Activated B cell treated with CpG ODN at 0.5 μM for 24 hours (primary cell): ENCODE results near the gene SMARCA4. TPM values are rescaled to one million over a fixed set of nuclear protein-coding genes. Genes with fewer than 3 reads are reported as not detected.

Source experiments
- ATAC-seq: fragments of 200-7000 bp; cut with Tn5 transposase; one replicate; pipeline ENCODE4 v1.10.0; 2021; ENCODE audit warnings: low read depth, mild to moderate bottlenecking, moderate library complexity
- CTCF ChIA-PET: fragments of 350-600 bp; sonication (Branson Sonifier 250); formaldehyde crosslinking; loops from one replicate; lab custom pipeline; 2021; ENCODE audit warnings: antibody characterized with exemption; lab: Charles Lee
- POLR2A ChIA-PET: fragments of 350-600 bp; sonication (Branson Sonifier 250); formaldehyde crosslinking; loops from one replicate; lab custom pipeline; 2021; ENCODE audit warnings: antibody characterized with exemption; lab: Charles Lee
- DNase-seq: peaks from one replicate; pipeline ENCODE4 v3.0.0; 2022
- H3K27ac Mint-ChIP-seq: one replicate; pipeline ENCODE4 v1.8.0; 2020; ENCODE audit warnings: mixed read lengths
- H3K27me3 Mint-ChIP-seq: one replicate; pipeline ENCODE4 v1.8.0; 2021; ENCODE audit warnings: mixed read lengths
- H3K36me3 Mint-ChIP-seq: one replicate; pipeline ENCODE4 v1.8.0; 2021; ENCODE audit warnings: low read depth, mixed read lengths
- H3K4me1 Mint-ChIP-seq: one replicate; pipeline ENCODE4 v1.8.0; 2021; ENCODE audit warnings: mixed read lengths
- H3K4me3 Mint-ChIP-seq: one replicate; pipeline ENCODE4 v1.8.0; 2020; ENCODE audit warnings: mild to moderate bottlenecking, mixed read lengths
- H3K9me3 Mint-ChIP-seq: one replicate; pipeline ENCODE4 v1.8.0; 2020; ENCODE audit warnings: mixed read lengths
- intact Hi-C: fragments of 100-400 bp; cut with micrococcal nuclease; formaldehyde crosslinking; loops from one replicate; pipeline ENCODE4 v1.15.1; 2024
- total RNA-seq: library from RNA; stranded (reverse); gene quantifications from 2 replicates; pipeline ENCODE4 v1.2.3, GENCODE V29; 2022
- TF ChIP-seq, protein P1 (sequence below): fragments of 200-600 bp; IDR thresholded peaks from one replicate; pipeline ENCODE4 v1.8.0; 2022; ENCODE audit warnings: antibody characterized with exemption, mild to moderate bottlenecking

The SMARCA4 gene
- total RNA-seq, 1 donor from 2014 or later, result 93.6 TPM

DNA sequence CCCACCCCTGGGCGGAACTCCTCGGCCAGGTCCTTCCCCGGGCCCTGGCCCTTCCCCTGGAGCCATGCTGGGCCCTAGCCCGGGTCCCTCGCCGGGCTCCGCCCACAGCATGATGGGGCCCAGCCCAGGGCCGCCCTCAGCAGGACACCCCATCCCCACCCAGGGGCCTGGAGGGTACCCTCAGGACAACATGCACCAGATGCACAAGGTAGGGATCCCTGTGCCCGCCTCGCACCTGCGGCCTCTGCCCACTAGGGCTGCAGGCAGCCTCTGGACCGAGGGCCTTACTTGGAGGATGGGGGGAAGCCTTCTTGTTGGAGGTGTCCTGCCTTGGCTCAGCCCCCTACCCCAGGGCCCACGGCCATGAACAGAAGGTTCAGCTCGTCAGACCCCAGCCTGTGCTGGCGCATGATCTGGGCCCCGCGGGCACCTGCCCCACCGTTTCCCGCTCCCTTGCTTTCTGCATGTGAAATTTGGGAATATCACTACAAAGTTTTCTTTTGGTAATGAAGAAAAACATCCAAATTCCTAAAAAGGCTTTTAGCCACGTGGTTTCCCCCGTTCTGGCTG, 23.4 kb downstream of the SMARCA4 start:
- no peak overlapping the region for H3K27ac Mint-ChIP-seq
- TF ChIP-seq, protein P1, sequence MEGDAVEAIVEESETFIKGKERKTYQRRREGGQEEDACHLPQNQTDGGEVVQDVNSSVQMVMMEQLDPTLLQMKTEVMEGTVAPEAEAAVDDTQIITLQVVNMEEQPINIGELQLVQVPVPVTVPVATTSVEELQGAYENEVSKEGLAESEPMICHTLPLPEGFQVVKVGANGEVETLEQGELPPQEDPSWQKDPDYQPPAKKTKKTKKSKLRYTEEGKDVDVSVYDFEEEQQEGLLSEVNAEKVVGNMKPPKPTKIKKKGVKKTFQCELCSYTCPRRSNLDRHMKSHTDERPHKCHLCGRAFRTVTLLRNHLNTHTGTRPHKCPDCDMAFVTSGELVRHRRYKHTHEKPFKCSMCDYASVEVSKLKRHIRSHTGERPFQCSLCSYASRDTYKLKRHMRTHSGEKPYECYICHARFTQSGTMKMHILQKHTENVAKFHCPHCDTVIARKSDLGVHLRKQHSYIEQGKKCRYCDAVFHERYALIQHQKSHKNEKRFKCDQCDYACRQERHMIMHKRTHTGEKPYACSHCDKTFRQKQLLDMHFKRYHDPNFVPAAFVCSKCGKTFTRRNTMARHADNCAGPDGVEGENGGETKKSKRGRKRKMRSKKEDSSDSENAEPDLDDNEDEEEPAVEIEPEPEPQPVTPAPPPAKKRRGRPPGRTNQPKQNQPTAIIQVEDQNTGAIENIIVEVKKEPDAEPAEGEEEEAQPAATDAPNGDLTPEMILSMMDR, result no peak
- ATAC-seq (no peak), DNase-seq (no peak)
- H3K27me3 Mint-ChIP-seq, result no peaks in the 10 kb centered on the region
- H3K36me3 Mint-ChIP-seq, result peaks cover 50% of the 10 kb centered on the region
- intact Hi-C loops, result no loop called here
- no peak overlapping the region for H3K4me3 Mint-ChIP-seq
- POLR2A ChIA-PET, result no interaction called here
- peaks cover 14% of the 10 kb centered on the region for H3K4me1 Mint-ChIP-seq
- CTCF ChIA-PET, result no interaction called here
- H3K9me3 Mint-ChIP-seq, result no peaks in the 10 kb centered on the region

DNA sequence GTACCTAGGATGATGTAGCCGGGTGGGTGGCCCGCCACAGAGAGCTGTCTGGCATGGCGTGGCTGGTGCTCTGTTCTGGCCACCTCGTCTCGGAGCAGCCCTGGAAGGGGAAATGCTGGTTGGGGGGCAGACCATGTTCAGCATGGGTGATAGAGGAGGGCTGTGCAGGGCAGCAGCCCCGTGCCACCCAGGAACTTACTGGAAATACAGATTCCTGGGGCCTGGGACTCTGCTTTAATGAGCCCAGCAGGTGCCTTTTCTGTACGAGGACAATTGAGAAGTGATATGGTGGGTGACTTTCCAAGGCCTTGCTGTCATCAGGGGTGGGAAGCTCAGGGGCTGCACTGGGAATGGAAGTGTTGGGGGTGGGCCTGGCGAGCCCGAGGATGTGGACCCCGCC, 24.7 kb downstream of the SMARCA4 start:
- Mint-ChIP-seq H3K4me1 (peaks cover 5% of the 10 kb centered on the region), H3K36me3 (peaks cover 63% of the 10 kb centered on the region)
- intact Hi-C loops, result no loop called here

DNA sequence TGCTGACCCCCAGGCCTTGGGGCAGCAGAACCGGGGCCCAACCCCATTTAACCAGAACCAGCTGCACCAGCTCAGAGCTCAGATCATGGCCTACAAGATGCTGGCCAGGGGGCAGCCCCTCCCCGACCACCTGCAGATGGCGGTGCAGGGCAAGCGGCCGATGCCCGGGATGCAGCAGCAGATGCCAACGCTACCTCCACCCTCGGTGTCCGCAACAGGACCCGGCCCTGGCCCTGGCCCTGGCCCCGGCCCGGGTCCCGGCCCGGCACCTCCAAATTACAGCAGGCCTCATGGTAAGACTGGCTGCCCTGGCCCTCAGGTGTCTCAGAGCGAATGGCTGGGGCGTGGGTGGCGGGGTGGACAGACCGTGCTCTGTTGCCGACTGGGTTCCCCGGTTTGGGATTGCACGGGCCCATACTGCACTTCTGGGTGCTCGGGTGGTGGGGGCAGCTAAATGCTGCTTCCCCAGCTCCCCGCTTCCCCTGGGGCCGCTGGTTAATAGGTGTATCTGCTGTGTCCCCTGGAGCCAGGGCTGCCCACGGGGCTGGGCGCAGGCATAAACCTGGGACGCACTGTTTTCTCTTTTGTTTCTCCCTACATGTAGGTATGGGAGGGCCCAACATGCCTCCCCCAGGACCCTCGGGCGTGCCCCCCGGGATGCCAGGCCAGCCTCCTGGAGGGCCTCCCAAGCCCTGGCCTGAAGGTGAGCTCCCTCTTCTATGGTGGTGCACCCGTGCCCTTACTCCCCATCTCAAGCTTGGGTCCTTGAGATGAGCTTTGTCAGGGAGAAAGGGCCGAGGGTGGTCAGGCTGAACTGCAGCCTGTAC, 25.7 kb downstream of the SMARCA4 start:
- ATAC-seq (no peak), DNase-seq (no peak)
- POLR2A ChIA-PET, result no interaction called here
- no peak overlapping the region for H3K4me3 Mint-ChIP-seq
- no peak overlapping the region for H3K27ac Mint-ChIP-seq
- TF ChIP-seq, protein P1, result no peak
- CTCF ChIA-PET, result no interaction called here
- intact Hi-C loops, result no loop called here
- H3K36me3 Mint-ChIP-seq, result peaks cover 69% of the 10 kb centered on the region
- no peaks in the 10 kb centered on the region for H3K9me3 Mint-ChIP-seq
- no peaks in the 10 kb centered on the region for H3K27me3 Mint-ChIP-seq
- H3K4me1 Mint-ChIP-seq, result no peaks in the 10 kb centered on the region

More for the DNA sequence above, 24.7 kb downstream of the SMARCA4 start:
- H3K9me3 Mint-ChIP-seq, result no peaks in the 10 kb centered on the region
- no peak overlapping the region for H3K27ac Mint-ChIP-seq
- ATAC-seq, result no peak
- H3K27me3 Mint-ChIP-seq, result no peaks in the 10 kb centered on the region
- CTCF ChIA-PET, result no interaction called here
- no peak overlapping the region for H3K4me3 Mint-ChIP-seq
- TF ChIP-seq, protein P1, result no peak
- POLR2A ChIA-PET, result no interaction called here
- DNase-seq, result no peak

DNA sequence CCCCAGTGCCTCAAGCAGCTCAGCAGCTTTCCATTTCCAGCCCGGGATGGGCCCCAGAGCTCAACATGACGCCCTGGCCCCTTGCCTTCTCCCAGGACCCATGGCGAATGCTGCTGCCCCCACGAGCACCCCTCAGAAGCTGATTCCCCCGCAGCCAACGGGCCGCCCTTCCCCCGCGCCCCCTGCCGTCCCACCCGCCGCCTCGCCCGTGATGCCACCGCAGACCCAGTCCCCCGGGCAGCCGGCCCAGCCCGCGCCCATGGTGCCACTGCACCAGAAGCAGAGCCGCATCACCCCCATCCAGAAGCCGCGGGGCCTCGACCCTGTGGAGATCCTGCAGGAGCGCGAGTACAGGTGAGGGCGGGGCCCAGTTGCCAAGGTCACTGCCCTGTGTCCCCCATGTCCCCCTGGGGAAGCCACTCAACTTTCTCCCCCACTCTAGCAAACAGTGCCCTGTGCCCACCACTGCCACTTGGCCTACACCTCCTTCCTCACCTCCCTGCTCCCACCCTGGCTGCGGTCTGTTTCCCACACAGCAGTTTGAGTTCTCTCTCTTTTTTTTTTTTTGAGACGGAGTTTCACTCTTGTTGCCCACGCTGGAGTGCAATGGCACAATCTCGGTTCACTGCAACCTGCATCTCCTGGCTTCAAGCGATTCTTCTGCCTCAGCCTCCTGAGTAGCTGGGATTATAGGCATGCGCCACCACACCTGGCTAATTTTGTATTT, 26.9 kb downstream of the SMARCA4 start:
- Mint-ChIP-seq H3K27ac (no peak overlapping the region), H3K27me3 (no peaks in the 10 kb centered on the region), H3K36me3 (peaks cover 71% of the 10 kb centered on the region), H3K4me1 (no peaks in the 10 kb centered on the region), H3K4me3 (no peak overlapping the region), H3K9me3 (no peaks in the 10 kb centered on the region)
- TF ChIP-seq, protein P1, result no peak
- CTCF ChIA-PET, result no interaction called here
- DNase-seq, result no peak
- POLR2A ChIA-PET, result no interaction called here
- intact Hi-C loops, result no loop called here
- ATAC-seq, result no peak

DNA sequence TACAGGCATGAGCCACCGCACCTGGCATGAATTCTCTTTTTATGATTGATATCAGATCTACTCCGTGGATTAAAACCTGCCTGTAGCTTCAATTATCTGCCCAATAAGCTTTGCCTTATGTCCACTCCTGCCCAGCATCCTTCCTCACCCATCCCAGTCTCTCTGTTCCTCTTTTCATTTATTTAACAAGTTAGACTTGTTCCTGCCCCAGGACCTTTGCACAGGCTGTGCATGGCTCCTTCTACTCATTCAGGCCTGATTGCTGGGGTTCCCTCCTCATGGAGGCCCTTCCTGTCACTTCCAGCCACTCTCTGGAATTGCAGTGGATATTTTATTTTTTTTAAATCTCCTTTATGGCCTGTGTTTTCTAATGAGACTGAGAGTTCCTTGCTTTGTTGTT, 27.6 kb downstream of the SMARCA4 start:
- ChIA-PET POLR2A (no interaction called here), CTCF (no interaction called here)
- Mint-ChIP-seq H3K27me3 (no peaks in the 10 kb centered on the region), H3K27ac (no peak overlapping the region), H3K9me3 (no peaks in the 10 kb centered on the region), H3K36me3 (peaks cover 76% of the 10 kb centered on the region), H3K4me1 (no peaks in the 10 kb centered on the region), H3K4me3 (no peak overlapping the region)
- ATAC-seq (no peak), DNase-seq (no peak)
- intact Hi-C loops, result no loop called here
- TF ChIP-seq, protein P1, result no peak
